HepG2 (cell line): ENCODE measurements around the gene TRA2B. TPM values are rescaled to one million over a fixed set of nuclear protein-coding genes. Genes with fewer than 3 reads are reported as not detected.

Source experiments
- FOXO4 ChIP-seq: sonication (generic); formaldehyde crosslinking; conservative IDR thresholded peaks from 2 replicates; pipeline ENCODE4 v1.8.1; 2023; ENCODE audit warnings: missing genetic modification reagents
- FOXP4 ChIP-seq: sonication (generic); formaldehyde crosslinking; IDR thresholded peaks from 2 replicates; pipeline ENCODE4 v1.4.0; 2020; ENCODE audit warnings: missing genetic modification reagents
- HNRNPH1 ChIP-seq: fragments of 200-400 bp; formaldehyde crosslinking; optimal IDR thresholded peaks from 2 replicates; pipeline ENCODE3; 2017; ENCODE audit warnings: mild to moderate bottlenecking, low read depth, low read length
- HOXA5 ChIP-seq: sonication (generic); formaldehyde crosslinking; IDR thresholded peaks from 2 replicates; pipeline ENCODE4 v1.4.0; 2020; ENCODE audit warnings: missing genetic modification reagents
- MAFF ChIP-seq: IDR thresholded peaks from 2 replicates; pipeline ENCODE4 v1.6.1; 2011; ENCODE audit warnings: low read depth, low read length, improper control_type of control experiment
- MXI1 ChIP-seq: IDR thresholded peaks from 3 replicates; pipeline ENCODE4 v1.6.1; 2012; ENCODE audit warnings: low read depth, low read length, inconsistent platforms, borderline replicate concordance
- NFIB ChIP-seq: sonication (generic); formaldehyde crosslinking; IDR thresholded peaks from 2 replicates; pipeline ENCODE4 v1.9.0; 2021; ENCODE audit warnings: missing genetic modification reagents, mild to moderate bottlenecking, borderline replicate concordance
- POLR2G ChIP-seq: fragments of 200-400 bp; formaldehyde crosslinking; IDR thresholded peaks from 2 replicates; pipeline ENCODE4 v1.6.1; 2018; ENCODE audit warnings: mild to moderate bottlenecking, low read depth, low read length, moderate library complexity
- THYN1 ChIP-seq: sonication (generic); formaldehyde crosslinking; IDR thresholded peaks from 2 replicates; pipeline ENCODE4 v1.8.1; 2023; ENCODE audit warnings: low read depth, mild to moderate bottlenecking, moderate library complexity, missing genetic modification reagents, borderline replicate concordance
- U2AF2 ChIP-seq: fragments of 200-400 bp; formaldehyde crosslinking; IDR thresholded peaks from 2 replicates; pipeline ENCODE4 v1.6.1; 2017; ENCODE audit warnings: low read depth, mild to moderate bottlenecking, low read length
- ZBTB4 ChIP-seq: sonication (generic); formaldehyde crosslinking; IDR thresholded peaks from 2 replicates; pipeline ENCODE4 v1.4.0; 2020; ENCODE audit warnings: missing genetic modification reagents, mild to moderate bottlenecking, borderline replicate concordance
- ZNF10 ChIP-seq: sonication (generic); formaldehyde crosslinking; IDR thresholded peaks from 2 replicates; pipeline ENCODE4 v1.4.0; 2020; ENCODE audit warnings: mild to moderate bottlenecking, low read depth, missing genetic modification reagents, borderline replicate concordance
- ZNF263 ChIP-seq: sonication (generic); formaldehyde crosslinking; IDR thresholded peaks from 2 replicates; pipeline ENCODE4 v1.4.0; 2020; ENCODE audit warnings: missing genetic modification reagents
- ZNF510 ChIP-seq: sonication (generic); formaldehyde crosslinking; IDR thresholded peaks from 2 replicates; pipeline ENCODE4 v1.4.0; 2020; ENCODE audit warnings: low read depth, mild to moderate bottlenecking, missing genetic modification reagents
- ZNF7 ChIP-seq: IDR thresholded peaks from 2 replicates; pipeline ENCODE4 v1.6.1; 2016; ENCODE audit warnings: missing biosample characterization, missing genetic modification reagents
- polyA plus RNA-seq, 8 experiments: library from polyadenylated mRNA; depleted of rRNA in 3 of 8; stranded (reverse) in 7 of 8; unstranded in 1 of 8; fragments of >200 nt; fragmentation: Illumina TruSeq in 4 of 8; extraction: Trizol in 4 of 8; gene quantifications; 2 replicates each; pipeline versions ENCODE4 v1.2.1 to v1.2.3, GENCODE V29; 2011 to 2016; ENCODE audit warnings: low read depth in 4 of 8, missing spikeins in 1 of 8, mixed read lengths in 1 of 8; ENCODE audit not compliant: insufficient read depth in 1 of 8
- total RNA-seq, 5 experiments: library from RNA; depleted of rRNA; stranded (reverse); fragments of >200 nt; fragmentation: Illumina TruSeq; extraction: Trizol; gene quantifications; 2 replicates each; pipeline ENCODE4 v1.2.3, GENCODE V29; 2016; ENCODE audit warnings: low read depth in 1 of 5
- TF ChIP-seq, protein P1 (sequence below): sonication (generic); formaldehyde crosslinking; IDR thresholded peaks from 2 replicates; pipeline ENCODE4 v1.4.0; 2020; ENCODE audit warnings: missing genetic modification reagents
- TF ChIP-seq, protein P2 (sequence below): sonication (generic); formaldehyde crosslinking; IDR thresholded peaks from 2 replicates; pipeline ENCODE4 v1.8.1; 2023; ENCODE audit warnings: missing genetic modification reagents, mild to moderate bottlenecking, borderline replicate concordance
- TF ChIP-seq, protein P3 (sequence below): sonication (generic); formaldehyde crosslinking; IDR thresholded peaks from 2 replicates; pipeline ENCODE4 v1.5.0; 2020; ENCODE audit warnings: missing genetic modification reagents
- TF ChIP-seq, protein P4 (sequence below): sonication (generic); formaldehyde crosslinking; IDR thresholded peaks from 2 replicates; pipeline ENCODE4 v1.5.1; 2020; ENCODE audit warnings: mild to moderate bottlenecking, missing genetic modification reagents, borderline replicate concordance

Gene TRA2B
- total and polyA plus RNA-seq, 2 of the 13 experiments (the other 11 are each of a cell fraction or from before 2014, with no cell fraction given), result 105 to 241 TPM

DNA sequence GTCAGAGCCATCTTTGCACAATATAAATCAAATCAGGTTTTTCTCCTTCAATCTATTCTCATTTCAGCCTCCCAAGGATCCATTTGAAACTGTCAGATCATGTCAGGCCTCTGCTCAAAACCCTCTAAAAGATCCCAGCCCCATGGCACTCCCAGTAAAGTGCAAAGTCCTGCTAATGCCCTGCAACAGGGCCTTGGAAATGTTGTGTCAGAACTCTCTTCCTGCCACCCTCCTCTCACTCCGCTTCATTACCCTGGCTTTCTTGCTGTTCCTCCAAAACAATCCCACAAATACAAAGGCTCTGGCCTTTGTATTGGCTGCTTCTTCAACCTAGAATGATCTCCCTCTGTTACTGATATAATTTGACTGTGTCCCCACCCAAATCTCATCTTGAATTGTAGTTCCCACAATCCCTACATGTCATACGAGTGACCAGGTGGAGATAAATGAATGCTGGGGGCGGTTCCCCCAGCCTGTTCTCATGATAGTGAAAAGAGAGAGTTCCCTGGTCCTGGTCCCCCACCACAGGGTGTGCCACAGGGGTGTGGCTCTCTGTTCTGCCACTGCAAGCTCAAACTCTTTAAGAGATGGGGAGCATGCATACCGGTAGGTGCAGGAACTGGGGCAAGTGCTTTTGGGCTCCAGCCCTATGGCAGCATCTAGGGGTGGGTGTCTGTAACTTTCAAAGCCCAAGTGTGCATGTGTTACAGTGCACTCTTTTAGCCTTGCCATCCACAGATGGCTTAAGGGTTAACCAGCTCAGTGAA is 22.9 kb upstream of the TRA2B start (continued):
- TF ChIP-seq FOXP4 (CRISPR knock-in tag), result peak; percentile 13; the same call in 1 of the 2 replicates
- no peak for TF ChIP-seq HNRNPH1
- peak; percentile 22; the same call in 1 of the 2 replicates for TF ChIP-seq HOXA5 (CRISPR knock-in tag)
- TF ChIP-seq FOXO4, result no peak
- no peak for TF ChIP-seq U2AF2
- TF ChIP-seq, protein P1, sequence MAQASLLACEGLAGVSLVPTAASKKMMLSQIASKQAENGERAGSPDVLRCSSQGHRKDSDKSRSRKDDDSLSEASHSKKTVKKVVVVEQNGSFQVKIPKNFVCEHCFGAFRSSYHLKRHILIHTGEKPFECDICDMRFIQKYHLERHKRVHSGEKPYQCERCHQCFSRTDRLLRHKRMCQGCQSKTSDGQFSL (CRISPR knock-in tag), result no peak
- TF ChIP-seq MAFF, result no peak
- TF ChIP-seq ZNF10 (CRISPR knock-in tag), result no peak
- TF ChIP-seq, protein P2, sequence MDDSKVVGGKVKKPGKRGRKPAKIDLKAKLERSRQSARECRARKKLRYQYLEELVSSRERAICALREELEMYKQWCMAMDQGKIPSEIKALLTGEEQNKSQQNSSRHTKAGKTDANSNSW (CRISPR knock-in tag), result no peak
- TF ChIP-seq MXI1, result no peak
- no peak for TF ChIP-seq NFIB (CRISPR knock-in tag)
- TF ChIP-seq, protein P3, sequence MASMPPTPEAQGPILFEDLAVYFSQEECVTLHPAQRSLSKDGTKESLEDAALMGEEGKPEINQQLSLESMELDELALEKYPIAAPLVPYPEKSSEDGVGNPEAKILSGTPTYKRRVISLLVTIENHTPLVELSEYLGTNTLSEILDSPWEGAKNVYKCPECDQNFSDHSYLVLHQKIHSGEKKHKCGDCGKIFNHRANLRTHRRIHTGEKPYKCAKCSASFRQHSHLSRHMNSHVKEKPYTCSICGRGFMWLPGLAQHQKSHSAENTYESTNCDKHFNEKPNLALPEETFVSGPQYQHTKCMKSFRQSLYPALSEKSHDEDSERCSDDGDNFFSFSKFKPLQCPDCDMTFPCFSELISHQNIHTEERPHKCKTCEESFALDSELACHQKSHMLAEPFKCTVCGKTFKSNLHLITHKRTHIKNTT, result no peak
- TF ChIP-seq ZNF7 (CRISPR knock-in tag), result no peak
- TF ChIP-seq ZNF263 (CRISPR knock-in tag), result no peak
- TF ChIP-seq ZBTB4 (CRISPR knock-in tag), result no peak
- TF ChIP-seq, protein P4, sequence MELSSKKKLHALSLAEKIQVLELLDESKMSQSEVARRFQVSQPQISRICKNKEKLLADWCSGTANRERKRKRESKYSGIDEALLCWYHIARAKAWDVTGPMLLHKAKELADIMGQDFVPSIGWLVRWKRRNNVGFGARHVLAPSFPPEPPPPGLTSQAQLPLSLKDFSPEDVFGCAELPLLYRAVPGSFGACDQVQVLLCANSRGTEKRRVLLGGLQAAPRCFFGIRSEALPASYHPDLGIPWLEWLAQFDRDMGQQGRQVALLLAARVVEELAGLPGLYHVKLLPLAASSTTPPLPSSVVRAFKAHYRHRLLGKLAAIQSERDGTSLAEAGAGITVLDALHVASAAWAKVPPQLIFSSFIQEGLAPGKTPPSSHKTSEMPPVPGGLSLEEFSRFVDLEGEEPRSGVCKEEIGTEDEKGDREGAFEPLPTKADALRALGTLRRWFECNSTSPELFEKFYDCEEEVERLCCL, result no peak
- no peak for TF ChIP-seq THYN1 (CRISPR knock-in tag)
- no peak for TF ChIP-seq POLR2G
- 0 out of 2 replicates have a peak, but pooled peaks have one; percentile 67 for TF ChIP-seq ZNF510 (CRISPR knock-in tag)
